Keratinocyte (primary cell): ENCODE results near the gene KRTAP2-1. TPM values are rescaled to one million over a fixed set of nuclear protein-coding genes. Genes with fewer than 3 reads are reported as not detected.
"Not testable (repeated sequence)": the region's sequence is repeated elsewhere in the genome, so short reads cannot be mapped to it uniquely, and the experiment has no call there.

ENCODE experiments used
- DNase-seq: peaks from one replicate; pipeline ENCODE4 v3.0.0-alpha.2; 2011; ENCODE audit warnings: low read depth, missing footprints, low spot score
- FAIRE-seq: peaks from 2 replicates; lab custom pipeline; 2011; peaks lifted over from hg19 to GRCh38; lab: Jason Lieb, UNC
- H2AFZ ChIP-seq: 2 replicates; pipeline ENCODE4 v1.6.0; 2012; ENCODE audit warnings: low read length, control low read depth, inconsistent platforms; ENCODE audit not compliant: control insufficient read depth
- H3K27ac ChIP-seq: 2 replicates; pipeline ENCODE4 v1.5.1; 2011; ENCODE audit warnings: low read length; ENCODE audit not compliant: control insufficient read depth, insufficient read depth
- H3K27me3 ChIP-seq: 3 replicates; pipeline ENCODE4 v1.6.0; 2011; ENCODE audit warnings: low read length; ENCODE audit not compliant: control insufficient read depth, insufficient read depth; ENCODE audit errors: extremely low read depth
- H3K36me3 ChIP-seq, 2 experiments: 2 replicates in 1 of 2; 3 replicates in 1 of 2; pipeline ENCODE4 v1.5.1; 2011; ENCODE audit warnings: low read length in 2 of 2, mild to moderate bottlenecking in 1 of 2; ENCODE audit not compliant: control insufficient read depth in 2 of 2, insufficient read depth in 2 of 2; ENCODE audit errors: extremely low read depth in 1 of 2
- H3K4me1 ChIP-seq: 3 replicates; pipeline ENCODE4 v1.5.1; 2011; ENCODE audit warnings: low read length; ENCODE audit not compliant: control insufficient read depth, insufficient read depth; ENCODE audit errors: extremely low read depth
- H3K4me2 ChIP-seq: 3 replicates; pipeline ENCODE4 v1.6.0; 2011; ENCODE audit warnings: low read depth, low read length; ENCODE audit not compliant: control insufficient read depth, insufficient read depth; ENCODE audit errors: extremely low read depth
- H3K4me3 ChIP-seq, 3 experiments: fragments of 200-600 bp in 1 of 3; sonication (generic) in 1 of 3; 2 replicates in 2 of 3; 3 replicates in 1 of 3; pipeline ENCODE4 v1.5.1; 2011 to 2016; ENCODE audit warnings: low read length in 3 of 3, mild to moderate bottlenecking in 3 of 3, control low read depth in 2 of 3, inconsistent platforms in 1 of 3, low read depth in 1 of 3, mixed read lengths in 1 of 3, mixed run types in 1 of 3, moderate library complexity in 1 of 3; ENCODE audit not compliant: control insufficient read depth in 2 of 3, insufficient read depth in 2 of 3; ENCODE audit errors: extremely low read depth in 1 of 3
- H3K79me2 ChIP-seq: 2 replicates; pipeline ENCODE4 v1.6.0; 2012; ENCODE audit warnings: low read length; ENCODE audit not compliant: control insufficient read depth, insufficient read depth
- H3K9ac ChIP-seq: 3 replicates; pipeline ENCODE4 v1.6.0; 2011; ENCODE audit warnings: low read length; ENCODE audit not compliant: control insufficient read depth, insufficient read depth; ENCODE audit errors: extremely low read depth
- H3K9me1 ChIP-seq: 3 replicates; pipeline ENCODE4 v1.6.0; 2011; ENCODE audit warnings: low read length; ENCODE audit not compliant: control insufficient read depth, insufficient read depth; ENCODE audit errors: extremely low read depth
- H3K9me3 ChIP-seq: 2 replicates; pipeline ENCODE4 v1.5.1; 2012; ENCODE audit warnings: low read depth, low read length; ENCODE audit not compliant: control insufficient read depth
- H4K20me1 ChIP-seq: 3 replicates; pipeline ENCODE4 v1.6.0; 2011; ENCODE audit warnings: low read length; ENCODE audit not compliant: control insufficient read depth, insufficient read depth; ENCODE audit errors: extremely low read depth
- CTCF ChIP-seq, 3 experiments: IDR thresholded peaks in 1 of 3; conservative IDR thresholded peaks in 1 of 3; optimal IDR thresholded peaks in 1 of 3; 2 replicates in 2 of 3; 3 replicates in 1 of 3; pipeline versions ENCODE3 to v1.5.1; 2011; ENCODE audit warnings: low read length in 3 of 3, mild to moderate bottlenecking in 3 of 3, moderate library complexity in 2 of 3, control low read depth in 1 of 3, inconsistent platforms in 1 of 3; ENCODE audit not compliant: insufficient read depth in 2 of 3; ENCODE audit errors: extremely low read depth in 1 of 3
- EZH2 ChIP-seq: IDR thresholded peaks from one replicate; pipeline ENCODE4 v1.6.1; 2012; ENCODE audit warnings: inconsistent platforms, mild to moderate bottlenecking, low read length, moderate library complexity
- dilution Hi-C: fragments of 300-500 bp; cut with MboI; formaldehyde crosslinking; loops from one replicate; pipeline ENCODE4 v1.7.0; 2020; ENCODE audit warnings: low sequenced_read_pairs; ENCODE audit not compliant: extremely low pct_ligation_motif_present
- polyA plus RNA-seq, 5 experiments: library from polyadenylated mRNA; depleted of rRNA in 3 of 5; stranded (reverse) in 3 of 5; stranded (forward) in 1 of 5; unstranded in 1 of 5; fragments of >200 nt; gene quantifications; 1 replicate in 1 of 5; 2 replicates in 3 of 5; 3 replicates in 1 of 5; pipeline versions ENCODE4 v1.2.1 to v1.2.3, GENCODE V29; 2011 to 2012; ENCODE audit warnings: missing spikeins in 2 of 5, low read depth in 1 of 5, low replicate concordance in 1 of 5

Gene KRTAP2-1
- polyA plus RNA-seq, 1 donor (not counting 4 experiments of a cell fraction or from before 2014, with no cell fraction given), result not detected

- peak; percentile 57 for FAIRE-seq
- Histone ChIP-seq H3K4me1 (peaks cover 44% of the 10 kb centered on the region), H3K4me3 (no peak overlapping the region), H3K36me3 (no peaks in the 10 kb centered on the region), H3K4me2 (no peak overlapping the region), H3K27ac (peak overlapping the region; percentile 3), H3K79me2 (no peaks in the 10 kb centered on the region), H3K9me1 (no peaks in the 10 kb centered on the region), H3K27me3 (no peaks in the 10 kb centered on the region), H3K9ac (no peak overlapping the region), H2AFZ (no peak overlapping the region), H3K9me3 (no peaks in the 10 kb centered on the region), H4K20me1 (no peaks in the 10 kb centered on the region)
- TF ChIP-seq EZH2 (no peak), CTCF (optimal IDR thresholded peaks at IDR 0.05 in 1 of 3, IDR thresholded peaks at IDR 0.05 in 1 of 3, conservative IDR thresholded peaks at IDR 0.05 in 1 of 3; ENCODE audit: extremely low read depth in 1 of 3, insufficient read depth in 2 of 3, low read length in 3 of 3) (no peak)
- dilution Hi-C loops, result no loop called here
- no peak for DNase-seq
These were observed 14.8 kb upstream of the KRTAP2-1 start for GRCh38 chr17:41061964-41062363.

DNA sequence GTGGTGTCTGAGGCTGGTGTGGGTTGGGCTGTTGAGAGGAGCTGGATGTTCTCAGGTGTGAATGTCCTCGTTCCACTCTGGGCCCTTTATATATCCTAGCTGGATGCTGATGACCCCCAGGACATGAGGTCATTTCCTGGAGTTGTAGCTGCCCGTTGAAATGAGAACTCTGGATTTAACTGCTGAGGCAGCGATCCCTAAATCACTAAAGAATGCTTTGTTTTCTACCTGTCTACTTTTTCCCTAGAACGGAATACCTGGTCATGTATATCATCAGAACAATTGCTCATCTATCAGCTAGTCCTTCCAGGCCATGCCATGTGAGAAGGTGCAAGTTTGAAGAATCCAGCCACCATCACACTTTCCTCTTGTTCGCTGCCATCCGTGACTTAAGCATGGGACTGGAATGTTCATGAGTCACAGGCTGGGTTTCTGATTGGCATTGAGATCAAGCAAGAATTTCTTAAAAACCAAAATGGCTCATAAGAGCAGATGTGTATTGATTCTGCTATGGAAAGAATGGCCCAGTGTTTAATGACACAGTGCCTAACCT, 13.0 kb upstream of the KRTAP2-1 start, which contains the start of gene KRTAP2-3:
Gene KRTAP2-3 (minus strand): TSS at position 63 of the 553 bp plus-strand sequence. CDS start 64 bp downstream, outside the sequence.
- Histone ChIP-seq H3K79me2 (no peaks in the 10 kb centered on the region), H3K9me1 (no peaks in the 10 kb centered on the region), H2AFZ (no peak within 1 kb of the TSS), H4K20me1 (no peaks in the 10 kb centered on the region), H3K36me3 (no peaks in the 10 kb centered on the region), H3K9me3 (no peaks in the 10 kb centered on the region), H3K4me2 (peak within 1 kb of the TSS; percentile 29), H3K27ac (peak within 1 kb of the TSS; percentile 51), H3K27me3 (no peaks in the 10 kb centered on the region), H3K4me3 (no peak within 1 kb of the TSS), H3K9ac (no peak within 1 kb of the TSS), H3K4me1 (peaks cover 32% of the 10 kb centered on the region)
- DNase-seq (peak; percentile 94), FAIRE-seq (peak; percentile 98)
- dilution Hi-C loops, result no loop called here
- TF ChIP-seq EZH2 (no peak), CTCF (optimal IDR thresholded peaks at IDR 0.05 in 1 of 3, IDR thresholded peaks at IDR 0.05 in 1 of 3, conservative IDR thresholded peaks at IDR 0.05 in 1 of 3; ENCODE audit: extremely low read depth in 1 of 3, insufficient read depth in 2 of 3, low read length in 3 of 3) (no peak)

GRCh38 chr17:41059276-41060051, 12.3 kb upstream of the KRTAP2-1 start:
- H2AFZ ChIP-seq, H3K9ac ChIP-seq, H3K36me3 ChIP-seq, dilution Hi-C loops, H4K20me1 ChIP-seq, H3K9me1 ChIP-seq, DNase-seq, H3K79me2 ChIP-seq, H3K9me3 ChIP-seq, H3K4me2 ChIP-seq, H3K27me3 ChIP-seq, H3K4me3 ChIP-seq: not testable (repeated sequence)
- H3K27ac ChIP-seq, result peak overlapping the region; percentile 51
- FAIRE-seq, result peak; percentile 43
- peaks cover 32% of the 10 kb centered on the region for H3K4me1 ChIP-seq
